Activated naive CD8-positive, alpha-beta T cell treated with anti-CD3 and anti-CD28 coated beads, Interleukin-2, amount 50 U/mL, for 24 hours (primary cell): ENCODE data around the gene GPR132.
A peak's percentile ranks its signal among the peaks of the same experiment; 100 is the strongest.
"Not testable (repeated sequence)": the region's sequence is repeated elsewhere in the genome, so short reads cannot be mapped to it uniquely, and the experiment has no call there.

Source experiments
- ATAC-seq: fragments of 150-1000 bp; cut with Tn5 transposase; one replicate; pipeline ENCODE4 v1.10.0; 2021
- DNase-seq: peaks from one replicate; pipeline ENCODE4 v3.0.0; 2021
- H3K27ac Mint-ChIP-seq: one replicate; pipeline ENCODE4 v1.8.0; 2021; ENCODE audit warnings: mild to moderate bottlenecking, mixed read lengths
- H3K27me3 Mint-ChIP-seq: one replicate; pipeline ENCODE4 v1.8.0; 2021; ENCODE audit warnings: mixed read lengths
- H3K36me3 Mint-ChIP-seq: one replicate; pipeline ENCODE4 v1.8.0; 2021; ENCODE audit warnings: low read depth, mixed read lengths
- H3K4me1 Mint-ChIP-seq: one replicate; pipeline ENCODE4 v1.8.0; 2021; ENCODE audit warnings: mixed read lengths
- H3K4me3 Mint-ChIP-seq: one replicate; pipeline ENCODE4 v1.8.0; 2021; ENCODE audit warnings: mild to moderate bottlenecking, moderate library complexity, mixed read lengths
- H3K9me3 Mint-ChIP-seq: one replicate; pipeline ENCODE4 v1.8.0; 2021; ENCODE audit warnings: mixed read lengths

GPR132 gene, protein sequence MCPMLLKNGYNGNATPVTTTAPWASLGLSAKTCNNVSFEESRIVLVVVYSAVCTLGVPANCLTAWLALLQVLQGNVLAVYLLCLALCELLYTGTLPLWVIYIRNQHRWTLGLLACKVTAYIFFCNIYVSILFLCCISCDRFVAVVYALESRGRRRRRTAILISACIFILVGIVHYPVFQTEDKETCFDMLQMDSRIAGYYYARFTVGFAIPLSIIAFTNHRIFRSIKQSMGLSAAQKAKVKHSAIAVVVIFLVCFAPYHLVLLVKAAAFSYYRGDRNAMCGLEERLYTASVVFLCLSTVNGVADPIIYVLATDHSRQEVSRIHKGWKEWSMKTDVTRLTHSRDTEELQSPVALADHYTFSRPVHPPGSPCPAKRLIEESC

DNA sequence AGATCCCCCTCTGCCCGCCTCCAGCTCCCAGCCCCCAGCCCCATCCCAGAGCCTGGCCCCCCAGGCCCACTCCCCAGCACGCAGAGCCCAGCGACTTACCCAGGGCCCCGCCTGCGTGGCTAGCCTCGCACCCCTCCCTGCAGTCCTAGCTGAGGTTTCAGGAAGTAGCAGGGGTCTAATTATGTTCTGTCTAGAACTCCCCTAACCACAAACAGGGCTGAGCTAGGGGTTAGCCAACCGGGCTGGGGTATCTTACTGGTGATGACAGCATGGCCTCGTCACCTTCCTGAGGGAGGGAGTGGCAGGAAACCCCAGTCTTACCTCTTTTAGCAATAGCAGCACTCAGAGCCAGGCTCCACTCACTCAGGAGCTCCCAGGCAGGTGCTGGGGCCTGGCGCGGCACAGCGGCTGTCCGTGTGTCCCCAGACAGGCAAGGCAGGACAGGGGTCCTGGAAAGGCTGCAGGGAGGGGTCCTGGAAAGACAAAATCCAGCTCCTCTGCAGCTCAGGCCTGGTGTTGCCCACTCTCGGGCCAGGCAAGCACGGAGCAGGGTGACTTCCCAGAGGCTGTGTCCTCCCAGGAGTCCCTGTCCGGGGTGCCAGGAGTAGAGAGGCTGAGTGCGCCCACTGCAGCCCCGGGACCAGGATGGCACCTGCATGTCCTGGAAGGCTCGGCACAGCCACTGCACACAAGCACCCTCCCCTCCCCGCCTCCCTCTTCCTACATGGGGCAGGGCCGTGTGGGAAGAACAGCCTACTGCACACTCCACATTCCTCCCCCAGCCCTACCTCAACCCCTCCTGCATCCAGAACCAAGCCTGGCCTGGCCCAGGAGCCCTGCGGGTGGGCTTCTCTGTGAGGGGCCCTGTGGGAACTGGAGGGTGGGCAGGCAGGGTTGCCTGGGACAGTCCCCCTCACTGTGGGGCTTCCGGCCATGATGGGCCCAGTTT lies at the start of gene GPR132:
Gene GPR132, minus strand, starts transcription at position 151 of the 949 bp plus-strand sequence. CDS start 10,010 bp downstream, outside the sequence.
- Mint-ChIP-seq H3K27me3 (no peaks in the 10 kb centered on the region), H3K36me3 (peaks cover 11% of the 10 kb centered on the region), H3K27ac (peak within 1 kb of the TSS; percentile 84), H3K9me3 (no peaks in the 10 kb centered on the region), H3K4me1 (peaks cover 91% of the 10 kb centered on the region), H3K4me3 (peak within 1 kb of the TSS; percentile 87)
- ATAC-seq (peak; percentile 77), DNase-seq (peak; percentile 85)

DNA sequence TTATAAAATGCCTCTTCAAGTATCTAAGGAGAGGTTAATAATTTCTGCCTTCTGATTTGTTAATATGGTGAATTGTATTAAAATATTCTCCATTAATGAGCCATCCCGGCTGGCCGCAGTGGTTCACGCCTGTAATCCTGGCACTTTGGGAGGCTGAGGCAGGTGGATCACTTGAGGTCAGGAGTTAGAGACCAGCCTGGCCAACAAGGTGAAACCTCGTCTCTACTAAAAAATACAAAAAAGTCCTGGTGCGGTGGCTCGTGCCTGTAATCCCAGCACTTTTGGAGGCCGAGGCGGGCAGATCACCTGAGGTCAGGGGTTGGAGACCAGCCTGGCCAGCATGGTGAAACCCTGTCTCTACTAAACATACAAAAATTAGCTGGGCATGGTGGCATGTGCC lies 44.0 kb upstream of the GPR132 start:
- H3K9me3 Mint-ChIP-seq, DNase-seq, ATAC-seq, H3K4me1 Mint-ChIP-seq, H3K27ac Mint-ChIP-seq, H3K36me3 Mint-ChIP-seq, H3K4me3 Mint-ChIP-seq: not testable (repeated sequence)
- H3K27me3 Mint-ChIP-seq: peaks cover 16% of the 10 kb centered on the region

DNA sequence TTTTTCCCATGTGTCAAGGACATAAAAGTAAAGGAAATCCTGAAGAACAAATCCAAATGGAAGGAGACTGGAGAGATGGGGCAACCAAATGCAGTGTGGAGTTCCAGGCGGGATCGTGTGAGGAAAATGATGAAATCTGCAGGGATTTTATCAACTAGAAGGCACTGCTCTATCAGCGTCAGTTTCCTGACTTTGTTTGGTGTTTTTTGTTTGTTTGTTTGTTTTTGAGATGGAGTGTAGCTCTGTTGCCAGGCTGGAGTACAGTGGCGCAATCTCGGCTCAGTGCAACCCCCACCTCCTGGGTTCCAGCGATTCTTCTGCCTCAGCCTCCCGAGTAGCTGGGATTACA lies 43.3 kb upstream of the GPR132 start:
- no peaks in the 10 kb centered on the region for H3K4me1 Mint-ChIP-seq
- ATAC-seq: no peak
- DNase-seq: no peak
- H3K9me3 Mint-ChIP-seq: no peaks in the 10 kb centered on the region
- H3K36me3 Mint-ChIP-seq: no peaks in the 10 kb centered on the region
- H3K27me3 Mint-ChIP-seq: peaks cover 24% of the 10 kb centered on the region
- H3K4me3 Mint-ChIP-seq: no peak overlapping the region
- no peak overlapping the region for H3K27ac Mint-ChIP-seq

DNA sequence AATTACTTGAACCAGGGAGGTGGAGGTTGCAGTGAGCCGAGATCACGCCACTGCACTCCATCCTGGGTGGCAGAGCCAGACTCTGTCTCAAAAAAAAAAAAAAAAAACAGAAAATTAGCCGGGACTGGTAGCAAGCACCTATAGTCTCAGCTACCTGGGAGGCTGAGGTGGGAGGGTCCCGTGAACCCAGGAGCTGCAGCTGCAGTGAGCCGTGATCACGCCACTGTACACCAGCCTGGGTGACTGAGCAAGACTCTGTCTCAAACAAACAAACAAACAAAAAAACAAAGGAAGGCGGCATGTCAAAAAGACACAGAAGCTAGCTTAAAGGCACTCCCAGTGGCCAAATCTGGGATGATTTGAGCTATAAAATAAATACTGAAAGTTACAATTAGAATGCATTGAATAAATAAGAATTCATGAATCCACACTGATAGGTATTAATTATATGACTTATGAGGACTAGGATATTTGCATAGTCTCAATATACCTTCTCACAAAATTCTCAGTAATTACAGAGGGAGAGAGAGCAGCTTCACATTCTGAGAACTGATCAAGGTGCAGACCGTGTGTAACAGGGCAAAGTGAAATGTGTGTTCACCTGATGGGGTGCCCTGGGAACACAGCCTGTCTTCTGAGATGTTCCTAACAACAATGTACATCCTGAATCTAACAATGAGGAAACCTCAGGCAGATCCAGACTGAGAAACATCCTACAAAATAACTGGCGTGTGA lies 42.7 kb upstream of the GPR132 start:
- Mint-ChIP-seq H3K4me1 (no peaks in the 10 kb centered on the region), H3K27me3 (peaks cover 25% of the 10 kb centered on the region), H3K9me3 (no peaks in the 10 kb centered on the region), H3K36me3 (no peaks in the 10 kb centered on the region), H3K27ac (no peak overlapping the region), H3K4me3 (no peak overlapping the region)
- no peak for DNase-seq
- ATAC-seq: no peak

DNA sequence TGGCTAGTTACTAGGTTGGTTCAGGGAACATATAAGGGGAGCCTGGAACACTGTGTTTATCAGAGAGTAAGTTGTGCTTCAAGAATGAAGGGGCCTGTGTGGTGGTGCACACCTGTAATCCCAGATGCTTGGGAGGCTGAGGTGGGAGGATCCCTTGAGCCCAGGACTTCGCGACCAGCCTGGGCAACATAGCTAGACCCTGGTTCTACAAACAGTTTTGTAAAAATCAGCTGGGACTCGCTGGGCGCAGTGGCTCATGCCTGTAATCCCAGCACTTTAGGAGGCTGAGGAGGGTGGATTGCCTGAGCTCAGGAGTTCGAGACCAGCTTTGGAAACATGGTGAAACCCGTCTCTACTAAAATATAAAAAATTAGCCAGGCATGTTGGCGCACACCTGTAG lies 42.1 kb upstream of the GPR132 start:
- no peak overlapping the region for H3K4me3 Mint-ChIP-seq
- DNase-seq: no peak
- no peaks in the 10 kb centered on the region for H3K4me1 Mint-ChIP-seq
- H3K27me3 Mint-ChIP-seq: peaks cover 25% of the 10 kb centered on the region
- H3K9me3 Mint-ChIP-seq: no peaks in the 10 kb centered on the region
- no peak overlapping the region for H3K27ac Mint-ChIP-seq
- H3K36me3 Mint-ChIP-seq: no peaks in the 10 kb centered on the region
- no peak for ATAC-seq

DNA sequence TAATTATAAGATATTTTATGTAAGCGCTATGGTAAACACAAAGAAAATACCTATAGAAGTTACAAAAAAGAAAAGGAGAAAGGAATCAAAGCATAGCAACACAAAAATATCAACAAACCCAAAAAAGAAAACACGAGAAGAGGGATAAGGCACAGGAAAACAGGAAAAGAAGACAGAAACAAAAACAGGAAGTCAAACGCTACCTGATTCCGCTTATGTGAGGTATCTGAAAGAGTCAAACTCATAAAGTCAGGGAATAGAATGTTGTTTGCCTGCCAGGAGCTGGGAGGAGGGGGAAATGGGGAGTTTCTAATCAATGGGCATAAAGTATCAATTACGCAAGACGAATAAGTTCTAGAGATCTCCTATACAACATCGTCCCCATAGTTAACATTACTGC lies 39.9 kb upstream of the GPR132 start:
- no peak for ATAC-seq
- H3K27ac Mint-ChIP-seq: no peak overlapping the region
- no peaks in the 10 kb centered on the region for H3K36me3 Mint-ChIP-seq
- H3K27me3 Mint-ChIP-seq: peaks cover 25% of the 10 kb centered on the region
- no peaks in the 10 kb centered on the region for H3K9me3 Mint-ChIP-seq
- H3K4me3 Mint-ChIP-seq: no peak overlapping the region
- no peaks in the 10 kb centered on the region for H3K4me1 Mint-ChIP-seq
- DNase-seq: no peak

DNA sequence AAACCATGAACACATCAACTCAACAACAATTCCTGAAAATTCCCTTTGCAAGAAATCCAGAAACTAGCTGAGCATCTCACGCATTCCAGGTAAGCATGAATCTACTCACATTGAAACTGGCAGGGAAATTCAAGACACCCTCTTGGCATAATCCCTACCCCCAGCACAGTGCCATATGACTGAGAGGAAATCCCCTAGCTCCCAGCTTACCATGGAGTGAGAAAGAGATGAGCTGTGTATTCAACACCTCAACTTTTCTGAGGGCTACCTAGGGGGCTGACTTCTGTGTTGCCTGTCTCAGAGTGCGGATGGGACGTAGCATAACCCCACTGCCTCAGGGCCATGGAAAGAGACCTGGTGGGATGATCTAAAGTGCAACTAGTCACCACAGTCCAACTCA lies 37.7 kb upstream of the GPR132 start:
- no peaks in the 10 kb centered on the region for H3K4me1 Mint-ChIP-seq
- H3K4me3 Mint-ChIP-seq: no peak overlapping the region
- no peak for DNase-seq
- peaks cover 7% of the 10 kb centered on the region for H3K9me3 Mint-ChIP-seq
- no peaks in the 10 kb centered on the region for H3K36me3 Mint-ChIP-seq
- peaks cover 24% of the 10 kb centered on the region for H3K27me3 Mint-ChIP-seq
- ATAC-seq: no peak
- no peak overlapping the region for H3K27ac Mint-ChIP-seq

DNA sequence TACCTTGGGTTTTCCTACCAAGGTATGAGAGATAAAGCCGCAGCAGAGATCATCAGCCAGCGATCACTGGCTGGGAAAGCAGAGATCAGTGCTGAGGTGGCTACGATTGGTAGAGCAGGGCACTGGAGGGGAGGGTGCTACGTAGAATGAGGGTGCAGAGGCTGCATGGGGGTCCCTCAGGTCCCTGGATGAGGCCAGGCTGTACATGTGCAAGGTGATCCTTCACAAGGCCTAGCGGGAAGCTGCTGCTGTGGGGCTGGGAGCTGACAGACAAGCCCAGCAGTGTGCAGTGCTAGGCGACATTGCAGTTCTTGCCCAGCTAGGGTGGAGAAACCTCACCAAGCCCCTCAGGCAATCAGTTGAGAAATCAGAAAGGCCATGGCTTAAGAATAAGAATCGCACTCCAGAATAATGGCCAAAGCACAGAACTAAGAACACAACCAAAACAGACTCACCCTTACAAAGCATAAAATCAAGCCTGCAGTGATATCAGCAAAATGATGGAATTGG lies 37.2 kb upstream of the GPR132 start:
- Mint-ChIP-seq H3K27ac (no peak overlapping the region), H3K27me3 (peaks cover 24% of the 10 kb centered on the region), H3K36me3 (no peaks in the 10 kb centered on the region), H3K4me3 (no peak overlapping the region), H3K4me1 (no peaks in the 10 kb centered on the region), H3K9me3 (peaks cover 7% of the 10 kb centered on the region)
- DNase-seq (no peak), ATAC-seq (no peak)

DNA sequence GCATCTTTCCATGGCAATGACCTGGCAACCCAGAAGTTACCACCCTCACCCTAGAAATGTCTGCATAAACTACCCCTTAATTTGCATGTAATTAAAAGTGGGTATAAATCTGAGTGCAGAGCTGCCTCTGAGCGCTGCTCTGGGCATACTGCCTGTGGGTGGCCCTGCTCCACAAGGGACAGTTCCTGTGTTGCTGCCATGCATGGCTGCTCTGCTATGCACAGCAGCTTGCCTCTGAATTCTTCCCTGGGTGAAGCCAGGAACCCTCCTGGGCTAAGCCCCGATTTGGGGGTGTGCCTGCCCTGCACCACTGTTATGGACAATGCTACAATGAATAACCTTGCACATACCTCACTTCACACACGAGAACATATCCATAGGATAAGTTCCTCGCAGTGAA lies 35.7 kb upstream of the GPR132 start:
- Mint-ChIP-seq H3K4me3 (no peak overlapping the region), H3K27me3 (peaks cover 21% of the 10 kb centered on the region), H3K27ac (no peak overlapping the region), H3K4me1 (no peaks in the 10 kb centered on the region), H3K9me3 (peaks cover 7% of the 10 kb centered on the region), H3K36me3 (no peaks in the 10 kb centered on the region)
- ATAC-seq: peak; percentile 15
- DNase-seq: no peak

DNA sequence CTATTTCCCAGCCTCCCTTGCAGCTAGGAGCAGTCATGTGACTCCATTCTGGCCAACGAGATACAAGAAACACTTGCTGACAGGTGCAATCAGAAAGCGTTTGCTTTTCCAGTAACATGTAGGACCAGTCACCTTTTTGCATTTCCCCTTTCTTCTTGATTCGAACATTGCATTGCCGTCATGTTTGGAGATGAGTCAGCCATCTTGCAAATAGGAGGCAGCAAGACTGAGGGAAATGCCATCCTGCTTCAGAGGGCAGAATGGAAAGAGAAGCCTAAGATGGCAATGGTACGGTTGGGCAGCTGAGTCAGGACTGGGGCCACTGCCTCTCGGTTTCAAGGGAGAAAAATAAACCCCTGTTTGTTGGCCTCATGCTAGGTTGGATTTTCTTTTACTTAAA lies 34.5 kb upstream of the GPR132 start:
- H3K36me3 Mint-ChIP-seq: no peaks in the 10 kb centered on the region
- ATAC-seq: no peak
- H3K9me3 Mint-ChIP-seq: peaks cover 7% of the 10 kb centered on the region
- no peak overlapping the region for H3K27ac Mint-ChIP-seq
- H3K27me3 Mint-ChIP-seq: peaks cover 16% of the 10 kb centered on the region
- no peak for DNase-seq
- no peak overlapping the region for H3K4me3 Mint-ChIP-seq
- peaks cover under 1% of the 10 kb centered on the region for H3K4me1 Mint-ChIP-seq

DNA sequence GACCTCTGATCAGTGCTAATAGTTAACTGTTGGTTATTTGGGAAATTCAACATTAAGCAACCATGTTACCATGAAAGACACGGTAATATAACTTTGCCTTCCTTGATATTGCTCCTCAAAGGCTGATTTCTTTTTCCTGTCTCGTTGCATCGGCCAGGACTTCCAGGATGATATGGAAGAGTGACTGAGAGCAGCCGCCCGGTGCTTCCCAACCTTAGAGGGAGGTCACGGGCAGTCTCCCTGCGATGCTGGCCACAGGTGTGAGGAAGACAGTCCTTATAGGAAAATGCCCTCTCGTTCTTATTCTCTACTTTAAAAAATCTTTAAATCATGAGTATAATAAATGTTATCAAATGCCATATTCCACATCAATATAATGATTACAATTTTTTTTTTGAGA lies 33.1 kb upstream of the GPR132 start:
- Mint-ChIP-seq H3K36me3 (no peaks in the 10 kb centered on the region), H3K9me3 (peaks cover 7% of the 10 kb centered on the region), H3K4me1 (peaks cover 9% of the 10 kb centered on the region), H3K27ac (no peak overlapping the region), H3K4me3 (no peak overlapping the region), H3K27me3 (peaks cover 6% of the 10 kb centered on the region)
- no peak for DNase-seq
- ATAC-seq: no peak

DNA sequence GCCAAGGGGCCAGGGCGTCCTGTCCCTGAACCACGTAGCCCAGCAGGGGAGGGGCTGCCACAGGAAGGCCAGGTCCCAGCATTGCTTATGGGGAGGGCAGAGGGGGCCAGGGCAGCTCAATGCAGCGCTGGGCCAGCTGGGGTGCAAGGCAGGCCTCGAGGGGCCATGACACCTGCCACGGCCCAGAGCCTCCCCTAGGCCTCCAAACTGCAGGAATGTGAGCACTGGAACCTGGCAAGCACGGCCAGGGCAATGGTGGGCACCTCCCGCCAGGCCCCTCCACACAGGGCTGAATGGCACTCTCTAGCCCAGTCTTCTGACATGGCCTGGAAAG lies 32.5 kb upstream of the GPR132 start:
- H3K4me1 Mint-ChIP-seq: peaks cover 11% of the 10 kb centered on the region
- H3K27me3 Mint-ChIP-seq: peaks cover 6% of the 10 kb centered on the region
- DNase-seq (no peak), ATAC-seq (no peak)
- no peak overlapping the region for H3K4me3 Mint-ChIP-seq
- H3K9me3 Mint-ChIP-seq: peaks cover 7% of the 10 kb centered on the region
- no peak overlapping the region for H3K27ac Mint-ChIP-seq
- H3K36me3 Mint-ChIP-seq: no peaks in the 10 kb centered on the region

DNA sequence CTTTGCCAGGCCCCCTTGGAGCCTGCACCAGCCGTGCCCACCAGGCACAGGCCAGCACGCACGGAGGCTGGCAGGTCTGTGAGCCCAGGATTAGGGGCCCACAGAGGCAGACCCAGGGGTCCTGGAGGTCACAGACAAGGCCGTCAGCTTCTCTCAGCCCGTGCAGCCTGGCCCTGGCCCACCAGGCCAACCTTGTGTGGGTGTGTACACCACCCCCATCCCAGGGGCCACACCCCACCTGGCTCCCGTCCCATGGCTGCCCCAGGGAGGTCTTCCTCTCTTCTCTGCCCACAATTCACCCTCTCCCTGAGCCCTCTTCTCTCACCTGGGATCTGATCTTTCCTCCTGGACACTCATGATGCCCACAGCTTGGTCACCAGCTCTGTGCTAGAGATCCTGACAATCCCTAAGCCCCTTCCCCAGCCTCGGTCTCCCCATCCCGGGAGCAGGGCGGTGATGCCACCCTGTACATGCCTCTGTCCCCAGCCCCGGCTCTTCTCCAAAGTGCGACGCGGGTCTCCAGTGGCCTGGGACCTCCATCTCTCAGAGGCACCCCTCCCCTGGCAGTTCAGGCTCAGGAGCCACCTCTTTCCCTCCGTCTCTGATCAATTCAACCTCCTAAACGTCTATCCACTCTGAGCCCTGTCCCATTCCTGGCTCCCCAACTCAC lies 31.1 kb upstream of the GPR132 start:
- no peak overlapping the region for H3K27ac Mint-ChIP-seq
- peaks cover 11% of the 10 kb centered on the region for H3K4me1 Mint-ChIP-seq
- H3K9me3 Mint-ChIP-seq: peaks cover 7% of the 10 kb centered on the region
- DNase-seq: no peak
- H3K36me3 Mint-ChIP-seq: no peaks in the 10 kb centered on the region
- ATAC-seq: no peak
- no peak overlapping the region for H3K4me3 Mint-ChIP-seq
- peaks cover 6% of the 10 kb centered on the region for H3K27me3 Mint-ChIP-seq

DNA sequence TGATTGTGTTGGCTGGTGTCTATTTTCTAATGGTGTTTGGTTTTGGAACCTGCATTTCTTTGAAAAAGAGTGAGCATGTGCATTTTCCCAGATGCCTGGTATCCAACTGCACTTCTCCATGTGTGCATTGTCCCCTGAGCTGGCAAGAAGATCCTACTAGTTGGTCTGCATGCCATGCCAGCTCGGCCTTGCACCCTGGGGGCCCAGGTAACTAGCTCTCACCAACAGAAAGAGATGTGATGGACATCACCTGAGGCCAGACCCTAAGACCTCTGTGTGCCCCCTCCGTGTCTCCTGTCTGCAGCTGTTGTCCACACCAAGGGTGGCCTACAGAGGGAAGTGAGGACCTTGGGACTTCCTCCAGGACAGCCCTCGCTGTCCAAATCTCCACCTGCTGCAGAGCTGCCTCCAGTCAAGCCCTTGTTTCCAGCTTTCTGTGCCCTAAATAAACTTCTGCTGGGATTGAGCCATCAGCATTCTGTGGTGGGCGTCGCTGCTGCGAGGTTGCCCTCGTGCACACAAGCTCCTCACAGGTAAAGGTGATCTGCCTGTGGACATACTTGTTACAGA lies 30.1 kb upstream of the GPR132 start:
- ATAC-seq: no peak
- Mint-ChIP-seq H3K4me3 (no peak overlapping the region), H3K27ac (no peak overlapping the region), H3K36me3 (no peaks in the 10 kb centered on the region), H3K27me3 (peaks cover 6% of the 10 kb centered on the region), H3K9me3 (peaks cover 7% of the 10 kb centered on the region), H3K4me1 (peaks cover 12% of the 10 kb centered on the region)
- DNase-seq: no peak
